Esophagus mucosa (tissue), 1 donor: ENCODE results near the gene MRPL17. TPM values are rescaled to one million over a fixed set of nuclear protein-coding genes. Genes with fewer than 3 reads are reported as not detected.
A peak's percentile ranks its signal among the peaks of the same experiment; 100 is the strongest.
"Not testable (repeated sequence)": the region's sequence is repeated elsewhere in the genome, so short reads cannot be mapped to it uniquely, and the experiment has no call there.

Experiments
- ATAC-seq: fragments of 200-7000 bp; cut with Tn5 transposase; one replicate; pipeline ENCODE4 v1.9.1; 2020
- total RNA-seq: library from RNA; stranded (reverse); gene quantifications from one replicate; pipeline ENCODE4 v1.2.4, GENCODE V29; 2023
- donor health status: DM: yes; HTN: yes; CAD: no.

MRPL17 gene
- 37.1 TPM for total RNA-seq

GRCh38 chr11:6682936-6683861 lies at the start of gene MRPL17:
Gene MRPL17 (minus strand): TSS chr11:6683340. CDS start chr11:6683296, 44 bp downstream.
- ATAC-seq, result peak; percentile 100

GRCh38 chr11:6727971-6728760 lies 45.0 kb upstream of the MRPL17 start:
- no peak for ATAC-seq

GRCh38 chr11:6725386-6725896 lies 42.3 kb upstream of the MRPL17 start:
- no peak for ATAC-seq

GRCh38 chr11:6724013-6724412 lies 40.9 kb upstream of the MRPL17 start:
- no peak for ATAC-seq

- ATAC-seq, result no peak
Observed at GRCh38 chr11:6721343-6721742, 38.2 kb upstream of the MRPL17 start.

- no peak for ATAC-seq
Observed at GRCh38 chr11:6719576-6719975, 36.4 kb upstream of the MRPL17 start.

GRCh38 chr11:6717426-6717825 lies 34.3 kb upstream of the MRPL17 start:
- no peak for ATAC-seq

GRCh38 chr11:6711552-6711951 lies 28.4 kb upstream of the MRPL17 start:
- not testable (repeated sequence) for ATAC-seq

GRCh38 chr11:6708876-6709275 lies 25.7 kb upstream of the MRPL17 start:
- no peak for ATAC-seq

GRCh38 chr11:6705905-6706535 lies 22.9 kb upstream of the MRPL17 start:
- ATAC-seq, result peak; percentile 56

- ATAC-seq, result peak; percentile 86
Observed at GRCh38 chr11:6703247-6704063, 20.3 kb upstream of the MRPL17 start.

- not testable (repeated sequence) for ATAC-seq
Observed at GRCh38 chr11:6701955-6702354, 18.8 kb upstream of the MRPL17 start.

- ATAC-seq, result peak; percentile 32
Observed at GRCh38 chr11:6695377-6695776, 12.2 kb upstream of the MRPL17 start.

- ATAC-seq, result no peak
Observed at GRCh38 chr11:6694229-6694535, 11.0 kb upstream of the MRPL17 start.

- ATAC-seq, result no peak
Observed at GRCh38 chr11:6693342-6694228, 10.4 kb upstream of the MRPL17 start.

- no peak for ATAC-seq
Observed at GRCh38 chr11:6692128-6692527, 9.0 kb upstream of the MRPL17 start.

- ATAC-seq, result not testable (repeated sequence)
Observed at GRCh38 chr11:6690431-6691132, 7.4 kb upstream of the MRPL17 start.

GRCh38 chr11:6687876-6688275 lies 4.7 kb upstream of the MRPL17 start:
- ATAC-seq, result no peak

GRCh38 chr11:6686006-6686405 lies 2.9 kb upstream of the MRPL17 start:
- no peak for ATAC-seq

GRCh38 chr11:6684068-6684467 lies 928 bp upstream of the MRPL17 start:
- not testable (repeated sequence) for ATAC-seq
